ENCODE data around the gene SPAG16.

DNA sequence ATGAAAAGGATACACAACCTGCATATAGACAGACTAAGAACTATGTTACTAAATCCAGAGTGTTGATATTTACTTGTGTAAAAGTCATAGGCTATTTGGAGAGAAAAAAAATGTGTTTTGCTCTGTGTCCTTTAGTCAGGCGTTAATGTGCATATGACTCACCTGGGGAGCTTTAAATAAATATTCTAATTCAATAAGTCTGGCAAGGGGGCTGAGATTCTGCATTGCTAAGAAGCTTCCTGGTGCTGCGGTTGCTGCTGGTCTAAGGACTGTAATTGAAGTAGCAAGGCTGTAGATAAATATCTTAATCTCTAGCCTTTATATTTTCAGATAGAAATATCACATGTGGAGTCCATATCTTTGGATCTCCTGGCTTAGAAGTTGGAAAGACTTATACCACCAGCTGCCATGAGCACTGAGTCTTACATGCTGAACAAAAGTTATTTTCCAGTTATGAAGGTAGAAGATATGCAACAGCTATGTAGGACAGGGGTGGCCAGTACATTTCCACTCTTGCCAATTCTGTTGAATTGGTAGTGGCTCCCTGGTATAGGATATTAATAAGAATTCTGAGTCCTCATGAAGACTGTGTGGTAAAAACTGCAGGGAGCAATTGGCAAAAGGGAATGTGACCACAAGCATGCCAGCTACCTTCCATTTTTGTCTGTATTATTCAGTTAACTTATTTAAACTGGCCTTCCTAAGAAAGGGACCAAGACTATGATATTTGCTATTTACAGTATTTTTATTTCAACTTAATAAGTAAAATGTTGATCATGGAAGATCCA, 4.8 kb downstream of the SPAG16 start:
- TF ChIP-seq, protein P1, sequence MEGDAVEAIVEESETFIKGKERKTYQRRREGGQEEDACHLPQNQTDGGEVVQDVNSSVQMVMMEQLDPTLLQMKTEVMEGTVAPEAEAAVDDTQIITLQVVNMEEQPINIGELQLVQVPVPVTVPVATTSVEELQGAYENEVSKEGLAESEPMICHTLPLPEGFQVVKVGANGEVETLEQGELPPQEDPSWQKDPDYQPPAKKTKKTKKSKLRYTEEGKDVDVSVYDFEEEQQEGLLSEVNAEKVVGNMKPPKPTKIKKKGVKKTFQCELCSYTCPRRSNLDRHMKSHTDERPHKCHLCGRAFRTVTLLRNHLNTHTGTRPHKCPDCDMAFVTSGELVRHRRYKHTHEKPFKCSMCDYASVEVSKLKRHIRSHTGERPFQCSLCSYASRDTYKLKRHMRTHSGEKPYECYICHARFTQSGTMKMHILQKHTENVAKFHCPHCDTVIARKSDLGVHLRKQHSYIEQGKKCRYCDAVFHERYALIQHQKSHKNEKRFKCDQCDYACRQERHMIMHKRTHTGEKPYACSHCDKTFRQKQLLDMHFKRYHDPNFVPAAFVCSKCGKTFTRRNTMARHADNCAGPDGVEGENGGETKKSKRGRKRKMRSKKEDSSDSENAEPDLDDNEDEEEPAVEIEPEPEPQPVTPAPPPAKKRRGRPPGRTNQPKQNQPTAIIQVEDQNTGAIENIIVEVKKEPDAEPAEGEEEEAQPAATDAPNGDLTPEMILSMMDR (IDR thresholded peaks at IDR 0.05; ENCODE audit: insufficient read depth, low read length): no peak
- TF ChIP-seq POLR2AphosphoS5 (IDR thresholded peaks at IDR 0.05; ENCODE audit: low read depth) (no peak), GABPA (IDR thresholded peaks at IDR 0.05; ENCODE audit: low read depth) (no peak)

Measured in HL-60 (cell line).